ENCODE data around the gene GRB2.

GRB2 gene

GRCh38 chr17:75367312-75367711 is 38.2 kb downstream of the GRB2 start:
- H3K4me2 ChIP-seq (ENCODE audit: low read length) = no peak overlapping the region
- no peak overlapping the region for H3K27ac ChIP-seq (ENCODE audit: low read length)
- H3K4me1 ChIP-seq (ENCODE audit: low read length) = peaks cover 23% of the 10 kb centered on the region
- peaks cover 99% of the 10 kb centered on the region for H4K20me1 ChIP-seq (ENCODE audit: insufficient read depth, low read length)
- no peak for TF ChIP-seq EZH2phosphoT487 (IDR thresholded peaks at IDR 0.05; ENCODE audit: low read depth)
- no peak for TF ChIP-seq CTCF (IDR thresholded peaks at IDR 0.05; ENCODE audit: low read depth, low read length)
- peaks cover 7% of the 10 kb centered on the region for H3K36me3 ChIP-seq (replicated peaks; ENCODE audit: low read depth, low read length)
- no peak overlapping the region for H3K4me3 ChIP-seq (ENCODE audit: low read length)
- H3K9me3 ChIP-seq (ENCODE audit: insufficient read depth, low read length) = no peaks in the 10 kb centered on the region
- H3K9ac ChIP-seq (ENCODE audit: low read length) = no peak overlapping the region
- no peaks in the 10 kb centered on the region for H3K27me3 ChIP-seq (ENCODE audit: low read depth, low read length)
- H3K79me2 ChIP-seq (ENCODE audit: low read length) = peaks cover 99% of the 10 kb centered on the region
- H2AFZ ChIP-seq (ENCODE audit: low read depth, low read length) = no peak overlapping the region

- peaks cover 99% of the 10 kb centered on the region for H3K79me2 ChIP-seq (ENCODE audit: low read length)
- no peak overlapping the region for H3K9ac ChIP-seq (ENCODE audit: low read length)
- H3K27ac ChIP-seq (ENCODE audit: low read length) = no peak overlapping the region
- TF ChIP-seq EZH2phosphoT487 (IDR thresholded peaks at IDR 0.05; ENCODE audit: low read depth) (no peak), CTCF (IDR thresholded peaks at IDR 0.05; ENCODE audit: low read depth, low read length) (no peak)
- peaks cover 28% of the 10 kb centered on the region for H3K4me1 ChIP-seq (ENCODE audit: low read length)
- no peaks in the 10 kb centered on the region for H3K9me3 ChIP-seq (ENCODE audit: insufficient read depth, low read length)
- no peak overlapping the region for H2AFZ ChIP-seq (ENCODE audit: low read depth, low read length)
- no peaks in the 10 kb centered on the region for H3K27me3 ChIP-seq (ENCODE audit: low read depth, low read length)
- no peak overlapping the region for H3K4me3 ChIP-seq (ENCODE audit: low read length)
- peaks cover 3% of the 10 kb centered on the region for H3K36me3 ChIP-seq (replicated peaks; ENCODE audit: low read depth, low read length)
- no peak overlapping the region for H3K4me2 ChIP-seq (ENCODE audit: low read length)
- H4K20me1 ChIP-seq (ENCODE audit: insufficient read depth, low read length) = peaks cover 99% of the 10 kb centered on the region
These were observed 39.0 kb downstream of the GRB2 start for GRCh38 chr17:75366432-75366831.

GRCh38 chr17:75365931-75366275 is 39.6 kb downstream of the GRB2 start:
- Histone ChIP-seq H3K79me2 (ENCODE audit: low read length) (peaks cover 99% of the 10 kb centered on the region), H3K4me1 (ENCODE audit: low read length) (peaks cover 28% of the 10 kb centered on the region), H2AFZ (ENCODE audit: low read depth, low read length) (no peak overlapping the region), H3K9ac (ENCODE audit: low read length) (no peak overlapping the region), H3K27ac (ENCODE audit: low read length) (no peak overlapping the region), H3K27me3 (ENCODE audit: low read depth, low read length) (no peaks in the 10 kb centered on the region), H3K36me3 (replicated peaks; ENCODE audit: low read depth, low read length) (no peaks in the 10 kb centered on the region), H3K4me3 (ENCODE audit: low read length) (no peak overlapping the region), H3K9me3 (ENCODE audit: insufficient read depth, low read length) (no peaks in the 10 kb centered on the region), H3K4me2 (ENCODE audit: low read length) (no peak overlapping the region), H4K20me1 (ENCODE audit: insufficient read depth, low read length) (peaks cover 99% of the 10 kb centered on the region)
- TF ChIP-seq CTCF (IDR thresholded peaks at IDR 0.05; ENCODE audit: low read depth, low read length) = no peak
- TF ChIP-seq EZH2phosphoT487 (IDR thresholded peaks at IDR 0.05; ENCODE audit: low read depth) = no peak

- Histone ChIP-seq H3K79me2 (ENCODE audit: low read length) (peaks cover 99% of the 10 kb centered on the region), H3K4me2 (ENCODE audit: low read length) (no peak overlapping the region), H3K36me3 (replicated peaks; ENCODE audit: low read depth, low read length) (no peaks in the 10 kb centered on the region), H3K27ac (ENCODE audit: low read length) (no peak overlapping the region), H2AFZ (ENCODE audit: low read depth, low read length) (no peak overlapping the region), H3K4me3 (ENCODE audit: low read length) (no peak overlapping the region), H3K9ac (ENCODE audit: low read length) (no peak overlapping the region), H3K9me3 (ENCODE audit: insufficient read depth, low read length) (no peaks in the 10 kb centered on the region), H4K20me1 (ENCODE audit: insufficient read depth, low read length) (peaks cover 99% of the 10 kb centered on the region), H3K4me1 (ENCODE audit: low read length) (peaks cover 28% of the 10 kb centered on the region), H3K27me3 (ENCODE audit: low read depth, low read length) (no peaks in the 10 kb centered on the region)
- TF ChIP-seq CTCF (IDR thresholded peaks at IDR 0.05; ENCODE audit: low read depth, low read length) (no peak), EZH2phosphoT487 (IDR thresholded peaks at IDR 0.05; ENCODE audit: low read depth) (no peak)
These were observed 40.2 kb downstream of the GRB2 start for GRCh38 chr17:75365009-75365930.
